Endothelial cell (in vitro differentiated cells): ENCODE results near the gene HDAC1. TPM values are rescaled to one million over a fixed set of nuclear protein-coding genes. Genes with fewer than 3 reads are reported as not detected.

Source experiments
- DNase-seq: peaks from one replicate; pipeline ENCODE4 v3.0.0; 2021; ENCODE audit warnings: low spot score
- H3K27ac Mint-ChIP-seq: one replicate; pipeline ENCODE4 v1.8.0; 2021; ENCODE audit warnings: mixed read lengths, inconsistent platforms; ENCODE audit not compliant: unreplicated experiment
- H3K27me3 Mint-ChIP-seq: one replicate; pipeline ENCODE4 v1.8.0; 2021; ENCODE audit warnings: mild to moderate bottlenecking, moderate library complexity, mixed read lengths, inconsistent platforms; ENCODE audit not compliant: unreplicated experiment
- H3K36me3 Mint-ChIP-seq: one replicate; pipeline ENCODE4 v1.8.0; 2021; ENCODE audit warnings: mild to moderate bottlenecking, low read depth, mixed read lengths, inconsistent platforms; ENCODE audit not compliant: unreplicated experiment
- H3K4me1 Mint-ChIP-seq: one replicate; pipeline ENCODE4 v1.8.0; 2021; ENCODE audit warnings: mild to moderate bottlenecking, mixed read lengths, inconsistent platforms; ENCODE audit not compliant: unreplicated experiment
- H3K4me3 Mint-ChIP-seq: one replicate; pipeline ENCODE4 v1.8.0; 2021; ENCODE audit warnings: mild to moderate bottlenecking, mixed read lengths, inconsistent platforms; ENCODE audit not compliant: unreplicated experiment
- H3K9me3 Mint-ChIP-seq: one replicate; pipeline ENCODE4 v1.8.0; 2021; ENCODE audit warnings: mixed read lengths, inconsistent platforms; ENCODE audit not compliant: unreplicated experiment
- long read RNA-seq: library from polyadenylated mRNA; unstranded; transcript quantifications from one replicate; pipeline ENCODE4 v2.0.0, GENCODE V29; 2020; ENCODE audit not compliant: unreplicated experiment
- total RNA-seq: library from RNA; stranded (reverse); fragmentation: NEBNext Ultra II Directional; extraction: Animal tissue kit (Norgen Biotek cat#: 25700); gene quantifications from one replicate; pipeline ENCODE4 v1.2.1, GENCODE V29; 2021; ENCODE audit not compliant: unreplicated experiment
- TF ChIP-seq, protein P1 (sequence below): fragments of 200-600 bp; sonication (generic); IDR thresholded peaks from one replicate; pipeline ENCODE4 v1.5.0; 2021; ENCODE audit warnings: antibody characterized with exemption; ENCODE audit not compliant: unreplicated experiment

The HDAC1 gene
- 143 TPM for total RNA-seq
- long read RNA-seq, transcript HDAC1-201 (14 exons, 2,124 nt): major isoform, 76 of 105 reads
- long read RNA-seq, partial matches to known transcripts: 19 of 105 reads
- long read RNA-seq, other reads (novel, unspliced or antisense): 10 of 105 reads

DNA sequence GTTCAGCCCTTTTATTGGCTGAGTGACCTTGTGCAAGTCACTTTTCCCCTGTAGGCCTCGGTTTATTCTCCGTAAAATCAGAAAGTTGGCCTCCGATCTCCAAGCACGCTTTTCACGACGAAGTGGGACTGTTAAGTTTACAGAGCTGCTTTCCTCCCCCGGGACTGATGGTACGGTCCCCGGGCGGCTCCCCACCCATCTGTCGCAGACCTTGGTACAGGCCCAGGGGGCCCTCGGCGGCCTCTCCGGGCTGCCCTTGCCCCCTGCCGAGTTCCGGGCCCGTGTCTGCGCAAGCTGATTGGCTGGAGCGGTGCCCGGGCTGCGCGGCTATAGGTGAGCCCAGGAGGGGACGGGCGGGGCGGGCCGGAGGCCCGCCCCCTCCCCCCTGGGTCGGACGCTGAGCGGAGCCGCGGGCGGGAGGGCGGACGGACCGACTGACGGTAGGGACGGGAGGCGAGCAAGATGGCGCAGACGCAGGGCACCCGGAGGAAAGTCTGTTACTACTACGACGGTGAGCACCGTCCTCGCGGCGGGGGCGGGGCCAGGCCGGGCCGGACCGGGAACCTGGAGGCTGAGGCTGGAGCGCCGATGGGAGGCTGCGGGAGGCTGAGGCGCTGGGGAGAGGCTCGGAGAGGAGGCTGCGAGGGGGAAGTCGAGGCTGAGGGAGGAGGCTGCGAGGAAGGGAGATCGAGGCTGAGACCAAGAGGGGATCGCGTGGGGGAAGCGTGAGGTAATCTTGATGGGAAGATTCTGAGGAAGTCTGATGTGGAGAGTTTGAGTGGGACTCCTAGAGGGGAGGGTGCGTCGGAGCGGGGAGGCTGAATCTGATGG, at the start of gene HDAC1:
TSS of gene HDAC1 (plus strand) at position 376 of the 831 bp plus-strand sequence. CDS start at position 463, 87 bp downstream.
- Mint-ChIP-seq H3K36me3 (peaks cover 16% of the 10 kb centered on the region), H3K4me1 (peaks cover 20% of the 10 kb centered on the region), H3K9me3 (no peaks in the 10 kb centered on the region), H3K27ac (peak within 1 kb of the TSS; percentile 90), H3K4me3 (peak within 1 kb of the TSS; percentile 100), H3K27me3 (peaks cover 6% of the 10 kb centered on the region)
- TF ChIP-seq, protein P1, sequence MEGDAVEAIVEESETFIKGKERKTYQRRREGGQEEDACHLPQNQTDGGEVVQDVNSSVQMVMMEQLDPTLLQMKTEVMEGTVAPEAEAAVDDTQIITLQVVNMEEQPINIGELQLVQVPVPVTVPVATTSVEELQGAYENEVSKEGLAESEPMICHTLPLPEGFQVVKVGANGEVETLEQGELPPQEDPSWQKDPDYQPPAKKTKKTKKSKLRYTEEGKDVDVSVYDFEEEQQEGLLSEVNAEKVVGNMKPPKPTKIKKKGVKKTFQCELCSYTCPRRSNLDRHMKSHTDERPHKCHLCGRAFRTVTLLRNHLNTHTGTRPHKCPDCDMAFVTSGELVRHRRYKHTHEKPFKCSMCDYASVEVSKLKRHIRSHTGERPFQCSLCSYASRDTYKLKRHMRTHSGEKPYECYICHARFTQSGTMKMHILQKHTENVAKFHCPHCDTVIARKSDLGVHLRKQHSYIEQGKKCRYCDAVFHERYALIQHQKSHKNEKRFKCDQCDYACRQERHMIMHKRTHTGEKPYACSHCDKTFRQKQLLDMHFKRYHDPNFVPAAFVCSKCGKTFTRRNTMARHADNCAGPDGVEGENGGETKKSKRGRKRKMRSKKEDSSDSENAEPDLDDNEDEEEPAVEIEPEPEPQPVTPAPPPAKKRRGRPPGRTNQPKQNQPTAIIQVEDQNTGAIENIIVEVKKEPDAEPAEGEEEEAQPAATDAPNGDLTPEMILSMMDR: no peak
- peak; percentile 94 for DNase-seq

DNA sequence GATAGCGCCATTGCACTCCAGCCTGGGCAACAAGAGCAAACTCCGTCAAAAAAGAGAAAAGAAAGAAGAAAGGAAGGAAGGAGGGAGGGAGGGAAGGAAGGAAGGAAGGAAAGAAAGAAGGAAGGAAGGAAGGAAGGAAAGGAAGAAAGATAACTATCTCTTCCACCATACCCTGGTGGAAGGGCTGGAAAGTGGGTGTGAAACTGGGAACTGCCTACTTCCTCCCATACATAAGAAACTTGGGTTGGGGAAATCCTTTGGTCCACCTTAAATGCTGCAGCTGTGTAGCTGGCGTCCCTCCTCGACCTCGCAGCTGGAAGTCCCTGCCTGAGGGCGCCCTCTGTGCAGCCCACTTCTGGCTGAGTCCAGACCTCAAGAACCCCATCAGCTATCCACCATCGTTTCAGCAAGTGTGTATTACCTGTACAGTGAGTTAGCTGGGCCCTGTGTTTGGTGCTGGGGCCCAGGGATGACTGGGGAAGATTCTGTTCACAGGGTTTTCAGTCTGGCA, 49.5 kb upstream of the HDAC1 start:
- Mint-ChIP-seq H3K4me3 (peak overlapping the region; percentile 91), H3K9me3 (no peaks in the 10 kb centered on the region), H3K4me1 (peaks cover 14% of the 10 kb centered on the region), H3K36me3 (no peaks in the 10 kb centered on the region), H3K27me3 (peaks cover 10% of the 10 kb centered on the region), H3K27ac (peak overlapping the region; percentile 18)
- peak; percentile 28 for DNase-seq
- TF ChIP-seq, protein P1: no peak

DNA sequence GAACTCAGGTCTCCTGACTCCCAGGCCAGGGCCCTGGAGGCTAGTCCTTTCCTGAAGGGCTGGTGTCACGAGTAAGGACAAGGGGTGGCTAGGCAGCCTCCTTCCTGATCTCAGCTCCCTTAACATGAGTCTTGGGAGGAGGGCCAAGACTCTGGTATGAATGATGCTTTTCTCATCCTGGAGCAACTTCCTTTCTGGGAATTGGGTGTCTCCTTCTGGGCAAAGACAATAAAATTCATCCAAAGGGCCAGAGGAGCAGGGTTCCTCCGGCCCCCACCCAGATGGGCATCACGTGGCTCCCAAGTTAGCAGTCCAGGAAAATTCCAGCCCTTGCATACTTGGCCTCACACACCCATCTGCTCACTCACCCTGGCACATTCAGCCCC, 45.0 kb upstream of the HDAC1 start, which contains the start of gene FAM167B:
TSS of gene FAM167B (plus strand) at position 335 of the 386 bp plus-strand sequence. CDS start 200 bp downstream, outside the sequence.
- H3K27ac Mint-ChIP-seq: peak within 1 kb of the TSS; percentile 71
- peaks cover 2% of the 10 kb centered on the region for H3K36me3 Mint-ChIP-seq
- no peaks in the 10 kb centered on the region for H3K9me3 Mint-ChIP-seq
- peaks cover 14% of the 10 kb centered on the region for H3K27me3 Mint-ChIP-seq
- DNase-seq: no peak
- H3K4me3 Mint-ChIP-seq: peak within 1 kb of the TSS; percentile 51
- TF ChIP-seq, protein P1: no peak
- H3K4me1 Mint-ChIP-seq: peaks cover 42% of the 10 kb centered on the region

DNA sequence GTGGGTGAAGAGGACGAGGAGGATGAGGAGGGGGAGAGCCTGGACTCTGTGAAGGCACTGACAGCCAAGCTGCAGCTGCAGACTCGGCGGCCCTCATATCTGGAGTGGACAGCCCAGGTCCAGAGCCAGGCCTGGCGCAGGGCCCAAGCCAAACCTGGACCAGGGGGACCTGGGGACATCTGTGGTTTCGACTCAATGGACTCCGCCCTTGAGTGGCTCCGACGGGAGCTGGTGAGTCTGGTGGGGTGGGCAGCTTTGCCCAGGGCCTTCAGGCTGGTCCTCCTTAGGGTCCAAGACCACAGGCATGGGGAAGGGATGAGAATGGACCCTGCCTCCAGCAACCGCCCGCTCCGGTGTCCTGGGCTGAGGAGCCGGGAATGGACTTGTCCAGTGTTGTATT, 44.4 kb upstream of the HDAC1 start:
- DNase-seq: no peak
- Mint-ChIP-seq H3K4me1 (peaks cover 48% of the 10 kb centered on the region), H3K4me3 (no peak overlapping the region), H3K27ac (no peak overlapping the region), H3K27me3 (peaks cover 17% of the 10 kb centered on the region), H3K36me3 (peaks cover 5% of the 10 kb centered on the region), H3K9me3 (no peaks in the 10 kb centered on the region)
- TF ChIP-seq, protein P1: no peak
